ENCODE results near the gene ANKRD31.

DNA sequence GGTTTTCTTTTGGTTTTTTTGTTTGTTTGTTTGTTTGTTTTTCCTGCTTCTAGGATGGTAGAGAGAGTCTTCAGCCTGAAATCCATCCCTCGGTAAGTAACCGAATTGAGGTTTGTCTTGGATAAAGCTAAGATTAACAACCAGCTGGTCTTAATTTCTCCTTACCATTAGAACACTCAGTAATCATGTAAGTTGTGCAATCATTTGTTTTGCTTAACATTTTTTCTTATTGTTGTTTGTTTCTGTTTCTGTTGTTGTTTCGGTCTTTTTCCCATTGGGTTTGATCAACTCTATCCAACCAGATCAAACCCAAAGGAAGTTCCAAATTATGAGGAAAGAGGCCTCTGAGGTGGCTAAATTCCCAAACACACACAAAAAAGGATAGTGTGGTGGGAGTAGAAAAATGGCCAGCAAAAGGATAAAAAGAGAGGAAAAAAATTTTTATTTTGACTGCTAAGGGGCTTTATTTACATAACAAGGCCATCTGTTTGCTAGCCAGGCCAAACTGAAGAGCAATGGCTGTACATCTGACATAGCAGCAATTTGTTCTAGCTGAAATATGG, 49.6 kb upstream of the ANKRD31 start:
- TF ChIP-seq POLR2A (IDR thresholded peaks at IDR 0.05; ENCODE audit: borderline replicate concordance, extremely low read depth, insufficient read depth, insufficient read length) = no peak
- TF ChIP-seq, protein P1, sequence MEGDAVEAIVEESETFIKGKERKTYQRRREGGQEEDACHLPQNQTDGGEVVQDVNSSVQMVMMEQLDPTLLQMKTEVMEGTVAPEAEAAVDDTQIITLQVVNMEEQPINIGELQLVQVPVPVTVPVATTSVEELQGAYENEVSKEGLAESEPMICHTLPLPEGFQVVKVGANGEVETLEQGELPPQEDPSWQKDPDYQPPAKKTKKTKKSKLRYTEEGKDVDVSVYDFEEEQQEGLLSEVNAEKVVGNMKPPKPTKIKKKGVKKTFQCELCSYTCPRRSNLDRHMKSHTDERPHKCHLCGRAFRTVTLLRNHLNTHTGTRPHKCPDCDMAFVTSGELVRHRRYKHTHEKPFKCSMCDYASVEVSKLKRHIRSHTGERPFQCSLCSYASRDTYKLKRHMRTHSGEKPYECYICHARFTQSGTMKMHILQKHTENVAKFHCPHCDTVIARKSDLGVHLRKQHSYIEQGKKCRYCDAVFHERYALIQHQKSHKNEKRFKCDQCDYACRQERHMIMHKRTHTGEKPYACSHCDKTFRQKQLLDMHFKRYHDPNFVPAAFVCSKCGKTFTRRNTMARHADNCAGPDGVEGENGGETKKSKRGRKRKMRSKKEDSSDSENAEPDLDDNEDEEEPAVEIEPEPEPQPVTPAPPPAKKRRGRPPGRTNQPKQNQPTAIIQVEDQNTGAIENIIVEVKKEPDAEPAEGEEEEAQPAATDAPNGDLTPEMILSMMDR (IDR thresholded peaks at IDR 0.05 in 2 of 3, conservative IDR thresholded peaks at IDR 0.05 in 1 of 3; ENCODE audit: borderline replicate concordance in 1 of 3, insufficient read depth in 1 of 3, low read depth in 2 of 3, low read length in 2 of 3) = no peak
- TF ChIP-seq, protein P2, sequence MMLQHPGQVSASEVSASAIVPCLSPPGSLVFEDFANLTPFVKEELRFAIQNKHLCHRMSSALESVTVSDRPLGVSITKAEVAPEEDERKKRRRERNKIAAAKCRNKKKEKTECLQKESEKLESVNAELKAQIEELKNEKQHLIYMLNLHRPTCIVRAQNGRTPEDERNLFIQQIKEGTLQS (IDR thresholded peaks at IDR 0.05) = no peak
- no peak for TF ChIP-seq SRF (IDR thresholded peaks at IDR 0.05; ENCODE audit: low read depth)
- no peak for TF ChIP-seq YY1 (IDR thresholded peaks at IDR 0.05; ENCODE audit: extremely low read depth, insufficient replicate concordance, low read depth, low read length)
- TF ChIP-seq POLR2AphosphoS5 (IDR thresholded peaks at IDR 0.05; ENCODE audit: low read depth, low read length) = no peak
- TF ChIP-seq, protein P3, sequence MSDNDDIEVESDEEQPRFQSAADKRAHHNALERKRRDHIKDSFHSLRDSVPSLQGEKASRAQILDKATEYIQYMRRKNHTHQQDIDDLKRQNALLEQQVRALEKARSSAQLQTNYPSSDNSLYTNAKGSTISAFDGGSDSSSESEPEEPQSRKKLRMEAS (IDR thresholded peaks at IDR 0.05) = no peak
- TF ChIP-seq, protein P4, sequence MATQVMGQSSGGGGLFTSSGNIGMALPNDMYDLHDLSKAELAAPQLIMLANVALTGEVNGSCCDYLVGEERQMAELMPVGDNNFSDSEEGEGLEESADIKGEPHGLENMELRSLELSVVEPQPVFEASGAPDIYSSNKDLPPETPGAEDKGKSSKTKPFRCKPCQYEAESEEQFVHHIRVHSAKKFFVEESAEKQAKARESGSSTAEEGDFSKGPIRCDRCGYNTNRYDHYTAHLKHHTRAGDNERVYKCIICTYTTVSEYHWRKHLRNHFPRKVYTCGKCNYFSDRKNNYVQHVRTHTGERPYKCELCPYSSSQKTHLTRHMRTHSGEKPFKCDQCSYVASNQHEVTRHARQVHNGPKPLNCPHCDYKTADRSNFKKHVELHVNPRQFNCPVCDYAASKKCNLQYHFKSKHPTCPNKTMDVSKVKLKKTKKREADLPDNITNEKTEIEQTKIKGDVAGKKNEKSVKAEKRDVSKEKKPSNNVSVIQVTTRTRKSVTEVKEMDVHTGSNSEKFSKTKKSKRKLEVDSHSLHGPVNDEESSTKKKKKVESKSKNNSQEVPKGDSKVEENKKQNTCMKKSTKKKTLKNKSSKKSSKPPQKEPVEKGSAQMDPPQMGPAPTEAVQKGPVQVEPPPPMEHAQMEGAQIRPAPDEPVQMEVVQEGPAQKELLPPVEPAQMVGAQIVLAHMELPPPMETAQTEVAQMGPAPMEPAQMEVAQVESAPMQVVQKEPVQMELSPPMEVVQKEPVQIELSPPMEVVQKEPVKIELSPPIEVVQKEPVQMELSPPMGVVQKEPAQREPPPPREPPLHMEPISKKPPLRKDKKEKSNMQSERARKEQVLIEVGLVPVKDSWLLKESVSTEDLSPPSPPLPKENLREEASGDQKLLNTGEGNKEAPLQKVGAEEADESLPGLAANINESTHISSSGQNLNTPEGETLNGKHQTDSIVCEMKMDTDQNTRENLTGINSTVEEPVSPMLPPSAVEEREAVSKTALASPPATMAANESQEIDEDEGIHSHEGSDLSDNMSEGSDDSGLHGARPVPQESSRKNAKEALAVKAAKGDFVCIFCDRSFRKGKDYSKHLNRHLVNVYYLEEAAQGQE (IDR thresholded peaks at IDR 0.05; ENCODE audit: low read depth) = no peak
- TF ChIP-seq TCF7L2 (IDR thresholded peaks at IDR 0.05; ENCODE audit: borderline replicate concordance, extremely low read depth, insufficient read depth, insufficient read length) = no peak
- TF ChIP-seq JUND (IDR thresholded peaks at IDR 0.05) = no peak
- TF ChIP-seq CEBPB (IDR thresholded peaks at IDR 0.05; ENCODE audit: low read depth) = no peak
- TF ChIP-seq SP1 (IDR thresholded peaks at IDR 0.05; ENCODE audit: low read depth) = no peak
- no peak for TF ChIP-seq RAD21 (IDR thresholded peaks at IDR 0.05; ENCODE audit: low read depth)

All from HCT116 (cell line).